ENCODE results near the gene PKN2. TPM values are rescaled to one million over a fixed set of nuclear protein-coding genes. Genes with fewer than 3 reads are reported as not detected.

Gene PKN2
- total RNA-seq, 3 donors from 2014 or later = 47.0 to 75.5 (median 60.3) TPM

GRCh38 chr1:88661188-88661587, 22.9 kb upstream of the PKN2 start:
- Histone ChIP-seq H3K27me3 (no peaks in the 10 kb centered on the region), H3K9me3 (no peaks in the 10 kb centered on the region), H3K36me3 (no peaks in the 10 kb centered on the region), H3K27ac (no peak overlapping the region), H3K4me3 (no peak overlapping the region), H3K4me1 (no peaks in the 10 kb centered on the region)
- intact Hi-C loops (cut with DNase I; ENCODE audit: low total_unique reads) = no loop called here
- TF ChIP-seq POLR2A (IDR thresholded peaks at IDR 0.05) = no peak
- TF ChIP-seq CTCF (IDR thresholded peaks at IDR 0.05) = no peak
- TF ChIP-seq POLR2AphosphoS5 (IDR thresholded peaks at IDR 0.05) = no peak
- DNase-seq (ENCODE audit: low spot score in 2 of 2) = no peak

- H3K27ac ChIP-seq = no peak overlapping the region
- no peaks in the 10 kb centered on the region for H3K36me3 ChIP-seq
- H3K27me3 ChIP-seq = no peaks in the 10 kb centered on the region
- no peak overlapping the region for H3K4me3 ChIP-seq
- H3K4me1 ChIP-seq = no peaks in the 10 kb centered on the region
- no peak for TF ChIP-seq POLR2A (IDR thresholded peaks at IDR 0.05)
- no peak for TF ChIP-seq POLR2AphosphoS5 (IDR thresholded peaks at IDR 0.05)
- no peak for TF ChIP-seq CTCF (IDR thresholded peaks at IDR 0.05)
- DNase-seq (ENCODE audit: low spot score in 2 of 2) = no peak
- no peaks in the 10 kb centered on the region for H3K9me3 ChIP-seq
- intact Hi-C loops (cut with DNase I; ENCODE audit: low total_unique reads) = no loop called here
Measured at GRCh38 chr1:88661951-88662699, 21.9 kb upstream of the PKN2 start.

- Histone ChIP-seq H3K4me3 (no peak overlapping the region), H3K4me1 (no peaks in the 10 kb centered on the region), H3K36me3 (no peaks in the 10 kb centered on the region), H3K9me3 (no peaks in the 10 kb centered on the region), H3K27ac (no peak overlapping the region), H3K27me3 (no peaks in the 10 kb centered on the region)
- TF ChIP-seq POLR2A (IDR thresholded peaks at IDR 0.05) (no peak), POLR2AphosphoS5 (IDR thresholded peaks at IDR 0.05) (no peak), CTCF (IDR thresholded peaks at IDR 0.05) (no peak)
- intact Hi-C loops (cut with DNase I; ENCODE audit: low total_unique reads) = no loop called here
- no peak for DNase-seq (ENCODE audit: low spot score in 2 of 2)
Measured at GRCh38 chr1:88662723-88663122, 21.4 kb upstream of the PKN2 start.

GRCh38 chr1:88668405-88668804, 15.7 kb upstream of the PKN2 start:
- Histone ChIP-seq H3K27me3 (no peaks in the 10 kb centered on the region), H3K4me3 (no peak overlapping the region), H3K4me1 (no peaks in the 10 kb centered on the region), H3K9me3 (no peaks in the 10 kb centered on the region), H3K27ac (no peak overlapping the region), H3K36me3 (no peaks in the 10 kb centered on the region)
- no peak for DNase-seq (ENCODE audit: low spot score in 2 of 2)
- TF ChIP-seq POLR2A (IDR thresholded peaks at IDR 0.05) = no peak
- TF ChIP-seq POLR2AphosphoS5 (IDR thresholded peaks at IDR 0.05) = no peak
- TF ChIP-seq CTCF (IDR thresholded peaks at IDR 0.05) = no peak
- intact Hi-C loops (cut with DNase I; ENCODE audit: low total_unique reads) = no loop called here

- TF ChIP-seq CTCF (IDR thresholded peaks at IDR 0.05) = no peak
- TF ChIP-seq POLR2A (IDR thresholded peaks at IDR 0.05) = no peak
- no peak for TF ChIP-seq POLR2AphosphoS5 (IDR thresholded peaks at IDR 0.05)
- H3K27me3 ChIP-seq = no peaks in the 10 kb centered on the region
- no peak overlapping the region for H3K27ac ChIP-seq
- H3K4me3 ChIP-seq = no peak overlapping the region
- no peaks in the 10 kb centered on the region for H3K9me3 ChIP-seq
- intact Hi-C loops (cut with DNase I; ENCODE audit: low total_unique reads) = no loop called here
- no peaks in the 10 kb centered on the region for H3K4me1 ChIP-seq
- H3K36me3 ChIP-seq = no peaks in the 10 kb centered on the region
- DNase-seq (ENCODE audit: low spot score in 2 of 2) = no peak
Measured at GRCh38 chr1:88670462-88670861, 13.6 kb upstream of the PKN2 start.

Data from breast epithelium (tissue), 4 donors.